ENCODE results near the gene BAIAP2L2.
"Not testable (repeated sequence)": the region's sequence is repeated elsewhere in the genome, so short reads cannot be mapped to it uniquely, and the experiment has no call there.

Gene BAIAP2L2

GRCh38 chr22:38066381-38067027, 44.0 kb downstream of the BAIAP2L2 start:
- no peak for DNase-seq

GRCh38 chr22:38065539-38065938, 44.9 kb downstream of the BAIAP2L2 start:
- DNase-seq: no peak

- DNase-seq: no peak
These were observed 47.7 kb downstream of the BAIAP2L2 start for GRCh38 chr22:38062791-38063190.

GRCh38 chr22:38056969-38057891, 53.3 kb downstream of the BAIAP2L2 start, which contains the start of gene PICK1:
TSS of gene PICK1 (plus strand) at chr22:38057404. CDS start at chr22:38057810, 406 bp downstream.
- DNase-seq: peak; percentile 96

- DNase-seq: peak; percentile 83
These were observed 58.3 kb downstream of the BAIAP2L2 start for GRCh38 chr22:38051900-38052862.

- no peak for DNase-seq
These were observed 59.2 kb downstream of the BAIAP2L2 start for GRCh38 chr22:38051261-38051660.

GRCh38 chr22:38050720-38051119, 59.8 kb downstream of the BAIAP2L2 start:
- DNase-seq: no peak

- DNase-seq: no peak
These were observed 60.5 kb downstream of the BAIAP2L2 start for GRCh38 chr22:38049812-38050619.

- DNase-seq: no peak
These were observed 64.3 kb downstream of the BAIAP2L2 start for GRCh38 chr22:38046070-38046748.

GRCh38 chr22:38043151-38044039, 67.1 kb downstream of the BAIAP2L2 start:
- DNase-seq: no peak

GRCh38 chr22:38042488-38042790, 68.0 kb downstream of the BAIAP2L2 start:
- DNase-seq: no peak

GRCh38 chr22:38041760-38042487, 68.6 kb downstream of the BAIAP2L2 start:
- no peak for DNase-seq

GRCh38 chr22:38040953-38041759, 69.3 kb downstream of the BAIAP2L2 start:
- DNase-seq: no peak

- DNase-seq: no peak
These were observed 71.3 kb downstream of the BAIAP2L2 start for GRCh38 chr22:38038890-38039812.

GRCh38 chr22:38038426-38038825, 72.1 kb downstream of the BAIAP2L2 start:
- DNase-seq: no peak

GRCh38 chr22:38037367-38038150, 72.9 kb downstream of the BAIAP2L2 start:
- not testable (repeated sequence) for DNase-seq

Data from COR-L47 (cell line).